ENCODE results near the gene TMEM176A. TPM values are rescaled to one million over a fixed set of nuclear protein-coding genes. Genes with fewer than 3 reads are reported as not detected.

TMEM176A gene
- total RNA-seq, 1 donor from 2014 or later: 11.0 TPM

DNA sequence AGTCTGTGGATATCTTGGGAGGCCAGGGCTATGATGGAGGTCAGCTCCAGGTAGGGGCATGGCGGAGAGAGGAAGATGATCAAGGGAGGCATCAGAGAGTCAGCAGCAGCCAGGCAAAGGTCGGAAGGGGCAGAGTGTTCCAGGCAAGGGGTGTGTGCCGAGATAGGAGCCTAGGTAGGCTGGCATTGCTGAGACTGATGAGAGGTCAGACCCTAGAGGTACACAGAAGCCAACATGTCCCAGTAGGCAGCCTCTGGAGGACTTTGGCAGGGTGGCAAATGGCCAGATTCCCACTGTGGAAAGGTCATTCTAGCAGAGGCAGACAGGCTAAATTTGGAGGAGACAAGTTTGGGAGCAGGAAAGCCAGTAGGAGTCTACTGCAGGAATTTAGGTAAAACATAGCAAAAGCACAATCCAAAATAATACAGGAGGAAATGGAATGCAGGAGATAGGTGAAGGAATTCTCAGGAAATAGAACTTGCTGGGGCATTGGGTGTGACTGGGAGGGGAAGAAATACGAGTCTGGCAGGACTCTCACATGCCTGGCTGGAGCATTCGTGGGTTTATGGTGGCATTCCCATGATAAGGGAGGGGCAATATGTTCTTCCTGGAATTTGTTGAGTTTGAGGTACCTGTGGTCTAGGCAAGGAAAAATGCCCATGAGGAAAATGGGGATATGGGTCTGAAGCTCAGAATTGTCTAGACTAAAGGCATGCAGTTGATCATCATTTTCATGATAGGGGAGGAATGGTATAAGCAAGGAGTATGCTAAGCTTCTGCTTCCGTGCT lies 25.7 kb downstream of the TMEM176A start:
- H3K27ac ChIP-seq (ENCODE audit: low read depth, low read length): no peak overlapping the region
- H3K9ac ChIP-seq (ENCODE audit: low read depth in 1 of 3, low read length in 3 of 3): no peak overlapping the region
- peaks cover 0 to 2% (median 0%) of the 10 kb centered on the region in 3 donors for H3K27me3 ChIP-seq (ENCODE audit: control insufficient read depth in 3 of 3, insufficient read depth in 3 of 3, low read length in 3 of 3)
- H3K9me3 ChIP-seq (ENCODE audit: control insufficient read depth in 3 of 3, low read length in 3 of 3): peaks cover 0 to 2% (median 2%) of the 10 kb centered on the region in 3 donors
- H3K4me3 ChIP-seq (ENCODE audit: low read length in 3 of 3): no peak overlapping the region
- H3K4me1 ChIP-seq (ENCODE audit: control insufficient read depth in 3 of 3, insufficient read depth in 3 of 3, low read length in 3 of 3): no peaks in the 10 kb centered on the region
- no peaks in the 10 kb centered on the region for H3K36me3 ChIP-seq (ENCODE audit: control insufficient read depth in 3 of 3, insufficient read depth in 3 of 3, low read length in 3 of 3)

DNA sequence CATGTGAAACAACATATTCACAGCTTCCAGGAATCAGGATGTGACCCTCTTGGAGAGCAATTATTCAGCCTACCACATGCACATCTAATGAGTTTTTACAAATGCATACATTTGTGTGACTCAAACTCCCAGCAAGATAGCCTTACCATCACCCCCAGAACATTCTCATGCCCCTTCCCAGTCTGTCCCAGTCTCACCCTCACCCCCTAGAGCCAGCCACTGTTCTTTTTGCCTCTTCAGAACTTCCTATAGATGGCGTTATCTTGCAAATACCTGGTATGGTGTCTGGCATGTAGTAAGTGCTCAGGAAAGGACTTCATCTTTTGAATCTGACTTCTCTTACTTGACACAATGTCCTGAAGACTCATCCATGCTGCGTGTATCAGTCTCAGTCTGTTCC lies 27.8 kb downstream of the TMEM176A start:
- Histone ChIP-seq H3K4me3 (ENCODE audit: low read length in 3 of 3) (no peak overlapping the region), H3K27me3 (ENCODE audit: control insufficient read depth in 3 of 3, insufficient read depth in 3 of 3, low read length in 3 of 3) (peaks cover 0 to 4% (median 2%) of the 10 kb centered on the region in 3 donors), H3K36me3 (ENCODE audit: control insufficient read depth in 3 of 3, insufficient read depth in 3 of 3, low read length in 3 of 3) (no peaks in the 10 kb centered on the region), H3K9ac (ENCODE audit: low read depth in 1 of 3, low read length in 3 of 3) (no peak overlapping the region), H3K4me1 (ENCODE audit: control insufficient read depth in 3 of 3, insufficient read depth in 3 of 3, low read length in 3 of 3) (no peaks in the 10 kb centered on the region), H3K27ac (ENCODE audit: low read depth, low read length) (no peak overlapping the region), H3K9me3 (ENCODE audit: control insufficient read depth in 3 of 3, low read length in 3 of 3) (peaks cover 0 to 2% (median 2%) of the 10 kb centered on the region in 3 donors)

DNA sequence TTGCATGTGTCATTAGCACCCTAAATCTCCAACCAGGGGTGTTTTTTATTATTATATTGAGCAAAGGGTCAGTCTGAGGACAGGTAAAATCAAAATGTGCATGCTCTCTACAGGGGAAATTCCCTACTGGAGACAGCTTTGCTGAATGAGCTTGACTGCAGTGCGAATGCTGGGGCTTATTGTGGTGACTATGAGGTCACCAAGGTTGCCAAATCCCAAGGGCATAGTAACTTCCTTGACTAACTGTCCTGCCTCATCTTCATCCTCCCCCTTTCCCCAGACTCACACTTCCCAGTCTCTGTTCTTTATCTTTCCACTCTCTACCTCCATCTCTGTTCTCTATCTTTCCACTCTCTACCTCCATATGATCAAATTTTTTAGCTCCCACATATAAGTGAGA lies 28.9 kb downstream of the TMEM176A start:
- Histone ChIP-seq H3K27ac (ENCODE audit: low read depth, low read length) (no peak overlapping the region), H3K9ac (ENCODE audit: low read depth in 1 of 3, low read length in 3 of 3) (no peak overlapping the region), H3K4me3 (ENCODE audit: low read length in 3 of 3) (no peak overlapping the region), H3K36me3 (ENCODE audit: control insufficient read depth in 3 of 3, insufficient read depth in 3 of 3, low read length in 3 of 3) (no peaks in the 10 kb centered on the region), H3K27me3 (ENCODE audit: control insufficient read depth in 3 of 3, insufficient read depth in 3 of 3, low read length in 3 of 3) (peaks cover 0 to 6% (median 2%) of the 10 kb centered on the region in 3 donors), H3K9me3 (ENCODE audit: control insufficient read depth in 3 of 3, low read length in 3 of 3) (peaks cover 0 to 5% (median 2%) of the 10 kb centered on the region in 3 donors), H3K4me1 (ENCODE audit: control insufficient read depth in 3 of 3, insufficient read depth in 3 of 3, low read length in 3 of 3) (no peaks in the 10 kb centered on the region)

DNA sequence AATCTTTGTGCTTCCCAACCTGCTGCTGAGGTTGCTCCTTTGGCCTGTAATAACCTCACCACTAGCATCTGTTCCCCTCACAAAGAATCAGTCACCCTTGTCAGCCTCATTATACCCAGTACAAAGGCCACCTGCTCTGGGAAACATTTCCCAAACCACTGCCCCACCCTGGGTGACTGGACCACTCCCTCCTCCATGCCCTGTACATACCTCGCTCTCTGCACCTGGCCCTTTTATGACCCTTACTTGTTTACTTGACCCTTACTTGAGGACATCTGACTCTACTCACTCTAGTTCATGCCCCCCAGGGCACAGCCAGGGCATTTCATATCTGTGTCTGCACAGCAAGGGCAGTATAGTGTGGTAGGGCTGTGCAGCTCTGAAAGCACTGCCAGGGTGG lies 30.4 kb downstream of the TMEM176A start:
- no peaks in the 10 kb centered on the region for H3K4me1 ChIP-seq (ENCODE audit: control insufficient read depth in 3 of 3, insufficient read depth in 3 of 3, low read length in 3 of 3)

GRCh38 chr7:150831851-150832250 lies 31.3 kb downstream of the TMEM176A start:
- Histone ChIP-seq H3K4me1 (ENCODE audit: control insufficient read depth in 3 of 3, insufficient read depth in 3 of 3, low read length in 3 of 3) (no peaks in the 10 kb centered on the region), H3K27ac (ENCODE audit: low read depth, low read length) (no peak overlapping the region), H3K9me3 (ENCODE audit: control insufficient read depth in 3 of 3, low read length in 3 of 3) (peaks cover 0 to 2% (median 0%) of the 10 kb centered on the region in 3 donors), H3K27me3 (ENCODE audit: control insufficient read depth in 3 of 3, insufficient read depth in 3 of 3, low read length in 3 of 3) (peaks cover 0 to 6% (median 2%) of the 10 kb centered on the region in 3 donors), H3K9ac (ENCODE audit: low read depth in 1 of 3, low read length in 3 of 3) (no peak overlapping the region), H3K36me3 (ENCODE audit: control insufficient read depth in 3 of 3, insufficient read depth in 3 of 3, low read length in 3 of 3) (no peaks in the 10 kb centered on the region), H3K4me3 (ENCODE audit: low read length in 3 of 3) (no peak overlapping the region)

More for the DNA sequence above, 30.4 kb downstream of the TMEM176A start:
- Histone ChIP-seq H3K27me3 (ENCODE audit: control insufficient read depth in 3 of 3, insufficient read depth in 3 of 3, low read length in 3 of 3) (peaks cover 0 to 6% (median 2%) of the 10 kb centered on the region in 3 donors), H3K9me3 (ENCODE audit: control insufficient read depth in 3 of 3, low read length in 3 of 3) (peaks cover 0 to 2% (median 0%) of the 10 kb centered on the region in 3 donors), H3K27ac (ENCODE audit: low read depth, low read length) (no peak overlapping the region), H3K4me3 (ENCODE audit: low read length in 3 of 3) (no peak overlapping the region), H3K36me3 (ENCODE audit: control insufficient read depth in 3 of 3, insufficient read depth in 3 of 3, low read length in 3 of 3) (no peaks in the 10 kb centered on the region), H3K9ac (ENCODE audit: low read depth in 1 of 3, low read length in 3 of 3) (no peak overlapping the region)

GRCh38 chr7:150835019-150835418 lies 34.5 kb downstream of the TMEM176A start:
- Histone ChIP-seq H3K9me3 (ENCODE audit: control insufficient read depth in 3 of 3, low read length in 3 of 3) (peaks cover 0 to 2% (median 0%) of the 10 kb centered on the region in 3 donors), H3K4me3 (ENCODE audit: low read length in 3 of 3) (no peak overlapping the region), H3K4me1 (ENCODE audit: control insufficient read depth in 3 of 3, insufficient read depth in 3 of 3, low read length in 3 of 3) (no peaks in the 10 kb centered on the region), H3K27ac (ENCODE audit: low read depth, low read length) (no peak overlapping the region), H3K27me3 (ENCODE audit: control insufficient read depth in 3 of 3, insufficient read depth in 3 of 3, low read length in 3 of 3) (peaks cover 0 to 6% (median 0%) of the 10 kb centered on the region in 3 donors), H3K36me3 (ENCODE audit: control insufficient read depth in 3 of 3, insufficient read depth in 3 of 3, low read length in 3 of 3) (no peaks in the 10 kb centered on the region), H3K9ac (ENCODE audit: low read depth in 1 of 3, low read length in 3 of 3) (no peak overlapping the region)

DNA sequence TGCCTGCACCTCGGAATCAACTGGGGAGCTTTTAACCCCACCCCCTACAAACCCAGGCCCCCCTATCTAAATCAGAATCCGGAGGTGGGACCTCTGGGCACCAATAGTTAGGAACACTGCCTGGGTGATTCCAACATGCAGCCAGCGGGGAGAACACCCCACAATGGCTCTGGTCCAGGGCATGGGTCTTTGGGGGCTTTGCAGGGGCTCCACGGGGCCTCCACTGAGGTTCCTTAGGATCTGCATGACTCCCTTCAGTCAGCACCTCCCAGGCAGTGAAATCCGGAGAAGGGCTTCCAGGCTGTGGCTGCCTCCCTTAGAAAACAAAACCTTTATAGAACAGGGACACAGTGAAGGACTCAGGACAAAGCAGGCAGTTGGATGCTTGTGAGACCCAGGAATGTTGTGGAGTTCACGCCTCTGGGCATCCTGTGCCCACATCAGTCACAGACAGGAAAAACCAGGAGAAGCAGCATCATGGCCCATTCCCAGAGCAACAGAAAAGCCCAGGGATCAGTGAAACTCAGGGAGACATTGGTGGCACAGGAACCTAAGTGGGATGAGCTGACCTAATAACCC lies 35.2 kb downstream of the TMEM176A start:
- no peak overlapping the region for H3K4me3 ChIP-seq (ENCODE audit: low read length in 3 of 3)
- H3K27me3 ChIP-seq (ENCODE audit: control insufficient read depth in 3 of 3, insufficient read depth in 3 of 3, low read length in 3 of 3): peaks cover 0 to 6% (median 0%) of the 10 kb centered on the region in 3 donors
- H3K27ac ChIP-seq (ENCODE audit: low read depth, low read length): no peak overlapping the region
- H3K9ac ChIP-seq (ENCODE audit: low read depth in 1 of 3, low read length in 3 of 3): no peak overlapping the region
- peaks cover 0 to 2% (median 0%) of the 10 kb centered on the region in 3 donors for H3K9me3 ChIP-seq (ENCODE audit: control insufficient read depth in 3 of 3, low read length in 3 of 3)
- no peaks in the 10 kb centered on the region for H3K4me1 ChIP-seq (ENCODE audit: control insufficient read depth in 3 of 3, insufficient read depth in 3 of 3, low read length in 3 of 3)
- no peaks in the 10 kb centered on the region for H3K36me3 ChIP-seq (ENCODE audit: control insufficient read depth in 3 of 3, insufficient read depth in 3 of 3, low read length in 3 of 3)

- Histone ChIP-seq H3K4me3 (ENCODE audit: low read length in 3 of 3) (no peak overlapping the region), H3K9me3 (ENCODE audit: control insufficient read depth in 3 of 3, low read length in 3 of 3) (no peaks in the 10 kb centered on the region), H3K27ac (ENCODE audit: low read depth, low read length) (no peak overlapping the region), H3K9ac (ENCODE audit: low read depth in 1 of 3, low read length in 3 of 3) (no peak overlapping the region), H3K27me3 (ENCODE audit: control insufficient read depth in 3 of 3, insufficient read depth in 3 of 3, low read length in 3 of 3) (no peaks in the 10 kb centered on the region), H3K4me1 (ENCODE audit: control insufficient read depth in 3 of 3, insufficient read depth in 3 of 3, low read length in 3 of 3) (no peaks in the 10 kb centered on the region), H3K36me3 (ENCODE audit: control insufficient read depth in 3 of 3, insufficient read depth in 3 of 3, low read length in 3 of 3) (no peaks in the 10 kb centered on the region)
These were observed 38.5 kb downstream of the TMEM176A start for GRCh38 chr7:150838965-150839650.

DNA sequence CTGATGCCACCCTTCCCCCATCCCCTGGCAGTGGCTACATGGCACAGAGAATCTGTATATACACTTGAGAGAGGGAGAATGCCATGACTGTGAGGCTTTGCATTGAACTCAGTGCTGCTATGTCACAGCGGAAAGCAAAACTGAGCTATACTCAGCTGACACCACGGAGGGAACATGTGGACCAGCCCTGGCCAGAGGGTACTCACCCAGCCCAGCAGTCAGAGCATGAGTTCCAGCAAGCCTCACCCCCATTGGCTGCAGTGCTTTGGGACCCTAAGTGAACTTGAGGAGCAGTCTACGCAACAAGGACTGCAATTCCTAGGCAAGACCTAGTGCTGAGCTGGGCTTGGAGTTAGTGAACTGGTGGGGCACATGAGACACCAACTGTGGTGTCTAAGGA lies 41.4 kb downstream of the TMEM176A start:
- no peaks in the 10 kb centered on the region for H3K9me3 ChIP-seq (ENCODE audit: control insufficient read depth in 3 of 3, low read length in 3 of 3)
- H3K27me3 ChIP-seq (ENCODE audit: control insufficient read depth in 3 of 3, insufficient read depth in 3 of 3, low read length in 3 of 3): no peaks in the 10 kb centered on the region
- no peaks in the 10 kb centered on the region for H3K4me1 ChIP-seq (ENCODE audit: control insufficient read depth in 3 of 3, insufficient read depth in 3 of 3, low read length in 3 of 3)
- H3K27ac ChIP-seq (ENCODE audit: low read depth, low read length): no peak overlapping the region
- no peak overlapping the region for H3K9ac ChIP-seq (ENCODE audit: low read depth in 1 of 3, low read length in 3 of 3)
- no peak overlapping the region for H3K4me3 ChIP-seq (ENCODE audit: low read length in 3 of 3)
- H3K36me3 ChIP-seq (ENCODE audit: control insufficient read depth in 3 of 3, insufficient read depth in 3 of 3, low read length in 3 of 3): no peaks in the 10 kb centered on the region

GRCh38 chr7:150842716-150843115 lies 42.1 kb downstream of the TMEM176A start:
- no peak overlapping the region for H3K4me3 ChIP-seq (ENCODE audit: low read length in 3 of 3)
- no peaks in the 10 kb centered on the region for H3K27me3 ChIP-seq (ENCODE audit: control insufficient read depth in 3 of 3, insufficient read depth in 3 of 3, low read length in 3 of 3)
- H3K36me3 ChIP-seq (ENCODE audit: control insufficient read depth in 3 of 3, insufficient read depth in 3 of 3, low read length in 3 of 3): no peaks in the 10 kb centered on the region

More at GRCh38 chr7:150842716-150843115, 42.1 kb downstream of the TMEM176A start:
- Histone ChIP-seq H3K9ac (ENCODE audit: low read depth in 1 of 3, low read length in 3 of 3) (no peak overlapping the region), H3K9me3 (ENCODE audit: control insufficient read depth in 3 of 3, low read length in 3 of 3) (no peaks in the 10 kb centered on the region), H3K27ac (ENCODE audit: low read depth, low read length) (no peak overlapping the region), H3K4me1 (ENCODE audit: control insufficient read depth in 3 of 3, insufficient read depth in 3 of 3, low read length in 3 of 3) (no peaks in the 10 kb centered on the region)
